HFFc6 (cell line): ENCODE data around the gene RASGRF2. TPM values are rescaled to one million over a fixed set of nuclear protein-coding genes. Genes with fewer than 3 reads are reported as not detected.

ENCODE experiments used
- DNase-seq: peaks from one replicate; pipeline ENCODE4 v3.0.0-alpha.2; 2018
- H3K27ac Mint-ChIP-seq: 2 replicates; pipeline ENCODE4 v1.8.0; 2020; ENCODE audit warnings: mild to moderate bottlenecking, mixed read lengths
- H3K27me3 Mint-ChIP-seq: 2 replicates; pipeline ENCODE4 v1.8.0; 2021; ENCODE audit warnings: mild to moderate bottlenecking, moderate library complexity, mixed read lengths; ENCODE audit not compliant: insufficient read depth
- H3K36me3 Mint-ChIP-seq: 2 replicates; pipeline ENCODE4 v1.8.0; 2021; ENCODE audit warnings: low read depth, mixed read lengths
- H3K4me1 Mint-ChIP-seq: 2 replicates; pipeline ENCODE4 v1.8.0; 2020; ENCODE audit warnings: low read depth, mixed read lengths
- H3K4me3 Mint-ChIP-seq: 2 replicates; pipeline ENCODE4 v1.8.0; 2020; ENCODE audit warnings: mild to moderate bottlenecking, moderate library complexity, mixed read lengths
- H3K9me3 Mint-ChIP-seq: 2 replicates; pipeline ENCODE4 v1.8.0; 2020; ENCODE audit warnings: mild to moderate bottlenecking, mixed read lengths
- CTCF ChIP-seq: fragments of 200-600 bp; sonication (generic); IDR thresholded peaks from 2 replicates; pipeline ENCODE4 v1.5.0; 2021; ENCODE audit warnings: antibody characterized with exemption, mild to moderate bottlenecking
- total RNA-seq, 6 experiments: library from RNA; stranded (reverse); fragmentation: NEBNext Ultra II Directional; extraction: Animal tissue kit (Norgen Biotek cat#: 25700); gene quantifications; 2 replicates in 1 of 6; 3 replicates in 5 of 6; pipeline ENCODE4 v1.2.3, GENCODE V29; 2021

Gene RASGRF2
- total RNA-seq, 6 experiments from 2014 or later = 0.21 to 0.97 (median 0.69) TPM

GRCh38 chr5:81070571-81071255, 110.5 kb downstream of the RASGRF2 start:
- Mint-ChIP-seq H3K9me3 (no peaks in the 10 kb centered on the region), H3K4me3 (no peak overlapping the region), H3K4me1 (no peaks in the 10 kb centered on the region), H3K27ac (no peak overlapping the region), H3K36me3 (no peaks in the 10 kb centered on the region), H3K27me3 (peaks cover 3% of the 10 kb centered on the region; the same call in 1 of the 2 replicates)
- no peak for TF ChIP-seq CTCF
- no peak for DNase-seq

GRCh38 chr5:81075041-81075440, 114.9 kb downstream of the RASGRF2 start:
- DNase-seq = no peak
- Mint-ChIP-seq H3K27me3 (peaks cover 3% of the 10 kb centered on the region; the same call in 1 of the 2 replicates), H3K27ac (no peak overlapping the region), H3K4me1 (no peaks in the 10 kb centered on the region), H3K4me3 (no peak overlapping the region), H3K9me3 (no peaks in the 10 kb centered on the region), H3K36me3 (no peaks in the 10 kb centered on the region)
- TF ChIP-seq CTCF = no peak

GRCh38 chr5:81077105-81077504, 116.9 kb downstream of the RASGRF2 start:
- Mint-ChIP-seq H3K4me1 (no peaks in the 10 kb centered on the region), H3K4me3 (no peak overlapping the region), H3K27me3 (peaks cover 5% of the 10 kb centered on the region; the same call in 1 of the 2 replicates), H3K36me3 (no peaks in the 10 kb centered on the region), H3K27ac (no peak overlapping the region), H3K9me3 (no peaks in the 10 kb centered on the region)
- DNase-seq = no peak
- TF ChIP-seq CTCF = no peak

- TF ChIP-seq CTCF = no peak
- H3K27ac Mint-ChIP-seq = no peak overlapping the region
Observed at GRCh38 chr5:81078930-81079329, 118.8 kb downstream of the RASGRF2 start.

GRCh38 chr5:81080809-81081460, 120.8 kb downstream of the RASGRF2 start:
- peaks cover 5% of the 10 kb centered on the region for H3K27me3 Mint-ChIP-seq
- H3K36me3 Mint-ChIP-seq = no peaks in the 10 kb centered on the region
- no peak overlapping the region for H3K4me3 Mint-ChIP-seq
- DNase-seq = no peak
- no peak overlapping the region for H3K27ac Mint-ChIP-seq
- H3K9me3 Mint-ChIP-seq = no peaks in the 10 kb centered on the region
- no peak for TF ChIP-seq CTCF
- H3K4me1 Mint-ChIP-seq = no peaks in the 10 kb centered on the region

More at GRCh38 chr5:81078930-81079329, 118.8 kb downstream of the RASGRF2 start:
- H3K4me3 Mint-ChIP-seq = no peak overlapping the region
- no peaks in the 10 kb centered on the region for H3K36me3 Mint-ChIP-seq
- H3K27me3 Mint-ChIP-seq = peaks cover 3% of the 10 kb centered on the region
- no peaks in the 10 kb centered on the region for H3K9me3 Mint-ChIP-seq
- no peaks in the 10 kb centered on the region for H3K4me1 Mint-ChIP-seq
- DNase-seq = no peak
